ENCODE results near the gene SCNN1B.
"Not testable (repeated sequence)": the region's sequence is repeated elsewhere in the genome, so short reads cannot be mapped to it uniquely, and the experiment has no call there.

Gene SCNN1B

DNA sequence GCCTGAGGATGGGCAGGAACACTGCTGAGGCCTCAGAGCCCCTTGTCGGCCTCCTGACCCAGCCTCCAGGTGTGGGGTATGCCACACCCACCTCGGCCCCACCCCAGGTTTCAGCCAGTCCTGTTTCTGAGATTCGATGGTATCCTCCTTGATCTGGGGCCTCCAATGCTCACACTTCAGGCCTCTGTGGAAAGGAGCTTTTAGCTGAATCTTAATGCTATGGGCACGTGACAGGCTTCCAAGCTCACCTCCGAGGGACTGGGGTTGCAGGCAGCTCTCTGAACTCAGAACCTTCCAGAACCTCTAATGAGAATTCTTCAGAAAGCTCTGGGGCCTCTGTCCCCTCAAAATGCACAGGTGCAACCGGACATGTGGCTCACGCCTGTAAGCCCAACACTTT, 54.8 kb downstream of the SCNN1B start:
- no peak for DNase-seq

DNA sequence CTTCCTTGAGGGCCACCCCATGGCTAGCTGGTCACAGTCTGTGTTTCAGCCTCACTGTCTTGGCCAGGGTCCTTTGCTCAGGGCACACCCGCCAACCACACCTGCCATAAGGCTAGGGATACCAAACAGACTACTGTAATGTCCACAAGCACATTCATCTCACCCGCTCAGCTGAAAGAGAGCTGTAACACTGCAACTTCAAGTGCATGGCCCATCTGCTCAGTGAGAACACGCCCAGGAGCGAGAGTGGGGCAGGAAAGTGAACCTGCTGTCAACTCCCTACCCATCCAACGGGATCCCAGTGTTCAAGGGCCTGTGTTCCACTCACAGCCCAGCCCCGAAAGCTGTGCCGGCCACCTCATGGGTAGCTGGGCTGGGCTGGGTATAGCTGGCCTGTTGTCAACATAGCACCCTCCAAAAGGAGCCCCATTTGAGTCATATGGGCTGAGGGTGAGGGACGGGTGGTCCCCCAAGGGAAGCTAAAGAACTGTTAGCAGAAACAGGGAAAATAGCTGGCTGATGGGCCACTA, 55.7 kb downstream of the SCNN1B start:
- DNase-seq = no peak

DNA sequence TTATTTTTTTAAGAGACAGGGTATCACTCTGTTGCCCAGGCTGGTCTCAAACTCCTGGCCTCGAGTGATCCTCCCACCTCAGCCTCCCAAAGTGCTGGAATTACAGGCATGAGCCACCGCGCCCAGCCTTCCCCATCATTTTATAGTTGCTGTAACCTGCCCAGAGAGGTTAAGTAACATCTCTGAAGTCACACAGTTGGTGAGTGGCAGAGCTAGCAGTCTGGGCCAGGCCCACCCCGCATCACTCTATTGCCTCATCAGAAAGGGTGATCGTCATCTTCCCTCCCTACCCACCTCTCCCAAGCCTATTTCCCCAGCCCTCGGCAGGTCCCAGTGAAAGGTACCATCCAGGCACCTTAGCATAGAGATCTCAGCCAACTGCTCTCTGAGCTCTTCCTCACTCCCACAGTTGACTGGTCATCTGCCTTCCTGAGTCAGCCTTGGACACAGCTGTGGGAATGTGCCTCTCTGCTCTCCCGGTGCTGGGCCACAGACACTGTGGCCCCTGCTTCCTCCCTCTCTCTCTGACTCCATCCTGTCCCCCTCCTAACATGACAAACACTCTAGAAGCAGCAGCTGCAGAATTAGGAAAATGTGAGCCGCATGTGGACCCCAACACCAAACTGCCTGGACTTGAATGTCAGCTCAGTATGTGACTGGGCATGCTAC, 57.1 kb downstream of the SCNN1B start:
- no peak for DNase-seq

DNA sequence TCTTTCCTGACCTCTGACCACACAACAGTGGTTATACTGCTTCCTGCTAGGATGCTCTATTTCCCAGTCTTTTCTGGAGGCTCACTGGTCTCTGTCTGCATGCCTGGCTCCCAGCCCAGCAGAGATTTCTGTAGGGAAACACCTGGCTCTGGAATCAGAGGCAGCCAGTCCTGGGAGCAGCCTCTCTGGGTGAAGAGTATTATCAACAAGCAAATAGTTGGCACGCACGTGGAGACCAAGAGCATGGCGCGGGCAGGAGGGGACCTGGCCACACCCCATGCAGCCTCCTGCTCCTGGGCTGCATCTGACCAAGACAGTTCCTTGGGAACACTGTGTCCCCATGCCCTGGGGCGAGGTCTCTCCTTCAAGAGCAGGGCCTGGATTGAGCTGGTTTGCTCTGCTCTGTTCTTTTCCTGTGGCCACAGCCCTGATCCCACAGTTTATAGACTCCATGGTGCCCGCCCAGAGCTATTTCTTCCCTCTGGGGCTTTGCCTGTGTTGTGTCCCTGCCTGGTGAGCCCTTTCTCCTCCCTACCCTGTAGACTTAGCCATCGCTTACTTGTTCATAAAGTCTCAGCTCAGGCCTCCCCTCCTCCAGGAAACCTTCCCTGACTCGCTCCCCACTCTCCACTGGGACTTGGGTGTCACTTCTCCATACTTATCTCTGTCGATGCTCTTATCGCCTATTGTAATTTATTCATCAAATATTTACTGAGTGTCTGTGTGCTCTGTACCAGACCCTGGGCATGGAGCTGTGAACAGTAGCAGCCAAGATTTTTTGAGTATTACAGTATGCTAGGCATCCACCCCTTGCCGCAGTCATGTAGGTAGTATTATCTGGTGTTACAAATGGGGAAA, 60.6 kb downstream of the SCNN1B start:
- no peak for DNase-seq

DNA sequence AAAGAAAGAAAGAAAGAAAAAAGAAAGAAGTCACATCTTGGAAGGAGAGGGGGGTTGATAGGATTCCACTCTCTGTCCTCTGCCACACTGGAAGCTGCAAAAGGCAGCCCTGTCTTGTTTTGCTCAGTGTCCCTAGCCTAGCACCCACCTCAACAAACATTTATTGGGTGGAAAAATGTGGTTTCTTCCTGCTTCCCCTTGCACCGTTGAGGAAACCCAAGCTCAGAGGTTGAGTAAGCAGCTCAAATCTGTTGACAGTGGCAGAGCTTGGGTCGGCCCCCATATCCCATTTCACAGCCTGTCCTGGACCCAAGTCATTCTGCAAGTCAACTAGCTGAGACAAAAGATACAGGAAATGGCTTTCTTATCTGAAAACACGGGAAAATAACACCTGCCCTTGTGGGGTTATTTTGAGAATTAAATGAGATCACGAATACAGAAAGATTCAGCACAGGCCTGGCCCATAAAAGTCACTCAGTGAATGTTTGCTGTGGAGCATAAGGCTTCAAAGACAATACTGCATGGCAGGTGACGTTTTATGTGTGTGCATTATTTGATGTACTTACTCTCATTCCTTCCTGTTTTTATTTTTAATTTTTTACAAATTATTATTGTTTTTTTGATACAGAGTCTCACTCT, 63.6 kb downstream of the SCNN1B start:
- no peak for DNase-seq

DNA sequence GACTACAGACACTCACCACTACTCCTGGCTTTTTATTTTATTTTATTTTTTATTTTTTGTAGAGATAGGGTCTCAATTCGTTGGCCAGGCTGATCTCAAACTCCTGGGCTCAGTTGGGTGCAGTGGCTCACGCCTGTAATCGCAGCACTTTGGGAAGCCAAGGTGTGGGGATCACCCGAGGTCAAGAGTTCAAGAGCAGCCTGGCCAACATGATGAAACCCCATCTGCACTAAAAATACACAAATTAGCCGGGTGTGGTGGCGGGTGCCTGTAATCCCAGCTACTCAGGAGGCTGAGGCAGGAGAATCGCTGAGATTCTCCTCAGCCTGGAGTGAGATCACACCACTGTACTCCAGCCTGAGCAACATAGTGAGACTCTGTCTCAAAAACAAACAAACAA, 64.2 kb downstream of the SCNN1B start:
- DNase-seq = not testable (repeated sequence)

DNA sequence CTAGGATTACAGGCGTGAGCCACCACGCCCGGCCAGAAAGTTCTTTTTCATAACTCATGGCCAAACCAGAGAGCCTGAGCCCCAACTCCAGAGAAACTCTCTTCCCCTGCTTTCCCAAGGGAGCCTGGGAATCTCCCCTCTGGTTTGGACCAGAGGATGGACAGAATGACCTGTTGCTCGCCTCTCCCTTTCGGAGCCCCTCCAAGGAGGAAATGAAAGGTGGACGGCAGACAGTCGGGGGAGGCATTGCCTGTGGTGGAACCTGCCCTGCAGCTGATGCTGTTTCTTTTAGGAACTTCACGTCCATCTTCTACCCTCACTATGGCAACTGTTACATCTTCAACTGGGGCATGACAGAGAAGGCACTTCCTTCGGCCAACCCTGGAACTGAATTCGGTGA, 65.5 kb downstream of the SCNN1B start:
- no peak for DNase-seq

DNA sequence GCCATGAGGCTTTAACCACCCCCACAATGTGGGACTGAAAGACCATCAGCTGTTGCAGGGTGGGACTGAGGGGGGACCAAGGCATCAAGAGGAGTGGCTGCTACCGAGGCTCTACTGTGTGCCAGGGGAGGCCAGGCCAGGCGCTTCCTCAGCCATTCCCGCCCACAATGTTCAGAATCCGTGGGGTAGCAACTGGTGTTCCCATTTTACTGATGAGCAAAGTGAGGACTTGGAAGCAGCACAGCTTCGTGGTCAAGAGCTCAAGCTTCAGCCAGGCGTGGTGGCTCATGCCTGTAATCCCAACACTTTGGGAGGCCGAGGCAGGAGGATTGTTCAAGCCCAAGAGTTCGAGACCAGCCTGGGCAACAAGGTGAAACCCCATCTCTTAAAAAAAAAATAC, 65.9 kb downstream of the SCNN1B start:
- no peak for DNase-seq

DNA sequence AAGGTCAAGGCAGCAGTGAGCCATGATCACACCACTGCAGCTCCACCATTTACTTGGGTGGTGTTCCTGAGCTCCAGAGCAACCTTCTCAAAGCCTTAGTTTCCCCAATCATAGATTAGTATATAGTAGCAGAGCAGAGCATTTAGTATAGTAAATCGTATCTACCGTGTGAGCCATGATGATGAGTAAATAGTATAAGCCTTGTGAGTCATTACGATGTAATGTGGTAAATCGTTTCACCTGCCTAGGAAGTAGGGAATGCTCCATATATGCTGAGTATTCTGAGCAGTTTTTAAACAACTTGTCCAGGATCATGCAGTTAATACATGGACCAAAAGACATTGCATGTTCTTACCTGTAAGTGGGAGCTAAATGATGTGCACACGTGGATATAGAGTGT, 66.4 kb downstream of the SCNN1B start:
- DNase-seq = no peak

DNA sequence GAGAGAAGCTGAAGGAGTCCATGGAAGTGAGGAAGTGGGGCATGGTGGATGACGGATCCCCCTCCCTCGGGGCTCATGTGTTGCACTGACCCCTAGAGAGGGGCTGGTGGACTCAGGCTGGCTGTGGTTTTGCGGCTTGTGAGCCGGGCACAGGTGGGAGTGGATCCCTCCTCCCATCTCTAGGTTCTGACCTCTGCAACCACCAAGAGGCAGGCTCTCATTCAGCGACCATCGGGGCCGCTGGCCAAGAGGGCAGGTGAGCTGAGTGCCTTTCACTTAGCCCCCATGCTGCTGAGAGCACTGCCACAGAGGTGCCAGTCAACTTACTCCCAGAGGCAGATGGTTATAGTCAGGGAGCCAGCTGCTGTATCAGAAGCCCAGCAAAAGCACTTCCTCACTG, 67.3 kb downstream of the SCNN1B start:
- DNase-seq = no peak

DNA sequence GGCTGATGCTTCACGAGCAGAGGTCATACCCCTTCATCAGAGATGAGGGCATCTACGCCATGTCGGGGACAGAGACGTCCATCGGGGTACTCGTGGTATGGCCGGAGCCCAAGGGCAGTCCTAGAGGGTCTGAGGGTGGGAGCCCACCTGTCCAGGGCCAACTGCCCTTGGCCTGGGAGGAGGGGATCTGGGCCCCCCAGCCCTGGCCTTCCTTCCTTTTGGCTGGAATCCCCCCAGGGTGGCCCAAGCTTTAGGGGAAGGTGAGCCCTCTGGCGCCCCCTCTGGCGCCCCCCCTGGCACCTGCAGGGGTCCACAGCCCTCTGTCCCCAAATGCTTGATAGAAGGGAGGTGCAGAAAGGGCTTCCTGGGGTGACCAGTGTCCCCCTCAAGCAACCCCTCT, 69.3 kb downstream of the SCNN1B start:
- no peak for DNase-seq

DNA sequence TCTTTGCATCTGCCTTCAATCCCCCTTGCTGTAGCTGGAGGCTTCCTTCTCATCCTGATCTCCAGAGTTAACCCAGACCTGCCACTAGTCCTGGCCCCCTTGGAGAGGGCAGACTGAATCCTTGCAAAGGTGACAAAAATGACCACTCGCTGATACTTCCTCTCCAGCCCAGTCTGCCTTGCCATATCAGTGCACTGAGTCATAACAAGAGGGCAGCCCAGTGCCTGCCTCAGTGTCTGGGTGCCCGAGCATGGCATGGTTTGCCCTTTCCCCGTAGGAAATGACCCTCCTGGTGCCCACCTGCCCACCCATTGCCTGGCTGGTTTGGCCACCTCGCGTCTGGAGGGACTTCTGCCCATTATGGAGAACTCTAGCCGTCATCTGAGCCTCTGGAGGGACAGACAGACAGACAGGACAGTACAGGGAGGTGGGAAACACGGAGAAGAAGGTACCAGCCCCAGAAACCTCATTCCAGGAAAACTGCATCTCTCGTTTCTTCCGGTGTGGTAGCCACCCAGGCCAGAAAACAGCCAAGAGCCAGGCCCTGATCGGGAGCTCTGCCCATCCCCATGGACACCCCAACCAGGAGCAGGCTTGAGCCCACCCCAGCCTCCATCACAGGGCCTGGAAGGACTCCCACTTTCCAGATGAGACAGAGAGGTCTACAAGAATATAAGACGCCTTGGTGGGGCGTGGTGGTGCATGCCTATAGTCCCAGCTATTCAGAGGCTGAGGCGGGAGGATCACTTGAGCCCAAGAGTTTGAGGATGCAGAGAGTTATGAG, 71.5 kb downstream of the SCNN1B start:
- DNase-seq = no peak

DNA sequence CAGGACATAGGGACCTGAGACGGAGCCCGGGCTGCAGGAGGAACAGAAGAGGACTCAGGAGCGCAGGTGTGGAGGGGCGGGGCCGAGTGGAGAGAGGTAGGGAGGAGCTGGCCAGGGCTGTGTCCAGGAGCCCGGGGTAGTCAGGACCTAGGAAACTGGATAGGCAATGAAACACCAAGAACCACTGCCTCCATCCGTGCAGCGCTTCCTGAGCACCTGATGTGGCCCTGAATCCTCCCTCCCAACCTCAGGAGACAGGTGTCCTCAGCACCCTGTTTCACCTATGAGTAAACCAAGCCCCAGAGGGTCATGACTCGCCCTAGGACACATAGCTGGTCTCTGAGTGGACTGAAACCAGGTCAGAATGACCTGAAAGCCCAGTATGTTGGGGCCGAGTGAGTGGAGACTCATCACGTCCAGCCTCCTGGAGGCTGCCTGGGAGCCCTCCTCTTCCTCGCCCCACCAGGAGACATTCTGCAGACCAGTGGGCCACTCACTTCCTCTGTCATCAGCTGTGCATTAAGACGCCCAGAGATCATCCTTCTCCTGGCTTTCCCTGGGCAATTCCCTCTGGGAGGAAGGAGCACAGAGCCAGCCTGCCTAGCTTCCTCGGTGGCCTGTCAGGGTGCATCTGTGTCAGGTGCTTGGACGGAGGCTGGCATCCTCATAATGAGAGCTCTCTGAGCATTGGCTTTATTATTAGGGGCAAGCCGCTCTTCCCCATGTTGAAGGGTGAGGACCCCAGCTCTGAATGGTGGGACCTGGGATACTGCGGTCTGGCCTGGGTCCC, 72.8 kb downstream of the SCNN1B start:
- DNase-seq = no peak

DNA sequence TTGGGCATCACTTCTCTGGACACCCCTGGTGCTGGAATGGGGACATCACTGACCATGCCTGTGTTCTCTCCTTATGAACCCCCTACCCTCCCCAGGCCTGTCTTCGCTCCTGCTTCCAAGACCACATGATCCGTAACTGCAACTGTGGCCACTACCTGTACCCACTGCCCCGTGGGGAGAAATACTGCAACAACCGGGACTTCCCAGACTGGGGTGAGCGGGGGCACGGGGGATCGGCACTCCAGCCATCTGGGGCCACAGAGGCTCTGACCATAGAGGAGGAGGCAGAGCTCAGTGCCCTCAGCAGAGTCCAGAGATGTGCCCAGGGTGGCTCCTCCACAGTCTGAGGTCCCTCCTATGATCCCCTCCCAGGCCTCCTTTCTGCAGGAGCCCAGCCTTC, 73.5 kb downstream of the SCNN1B start:
- DNase-seq = no peak

DNA sequence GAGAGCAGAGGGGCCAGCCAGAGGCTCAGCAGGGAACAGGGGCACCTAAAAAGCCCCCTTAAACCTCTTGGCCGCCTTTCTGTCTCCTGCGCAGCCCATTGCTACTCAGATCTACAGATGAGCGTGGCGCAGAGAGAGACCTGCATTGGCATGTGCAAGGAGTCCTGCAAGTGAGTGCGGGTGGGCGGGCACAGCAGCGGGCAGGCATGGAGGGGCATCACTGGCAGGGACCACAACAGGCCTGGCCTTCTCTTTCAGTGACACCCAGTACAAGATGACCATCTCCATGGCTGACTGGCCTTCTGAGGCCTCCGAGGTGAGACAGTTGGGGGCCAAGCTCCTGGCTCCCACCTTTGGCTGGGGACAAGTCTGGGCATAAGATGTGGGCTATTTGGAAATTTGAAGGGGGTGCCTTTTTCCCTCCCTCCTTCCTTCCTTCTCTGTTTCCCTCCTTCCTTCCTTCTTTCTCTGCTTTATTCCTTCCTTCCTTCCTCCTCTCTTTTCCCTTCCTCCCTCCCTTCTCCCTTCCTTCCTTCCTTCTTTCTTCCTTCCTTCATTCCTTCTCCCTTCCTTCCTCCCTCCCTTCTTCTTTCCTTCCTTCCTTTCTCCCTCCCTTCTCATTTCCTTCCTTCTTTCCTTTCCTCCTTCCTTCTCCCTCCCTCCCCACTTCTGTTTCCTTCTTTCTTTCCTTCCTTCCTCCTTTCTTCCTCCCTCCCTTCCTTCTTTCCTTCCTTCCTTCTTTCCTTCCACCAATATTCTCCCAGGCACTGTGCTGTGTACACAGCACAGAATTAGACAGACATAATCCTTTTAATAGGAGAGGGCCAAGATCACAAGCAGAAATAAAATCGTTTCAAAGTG, 75.2 kb downstream of the SCNN1B start:
- DNase-seq = no peak

DNA sequence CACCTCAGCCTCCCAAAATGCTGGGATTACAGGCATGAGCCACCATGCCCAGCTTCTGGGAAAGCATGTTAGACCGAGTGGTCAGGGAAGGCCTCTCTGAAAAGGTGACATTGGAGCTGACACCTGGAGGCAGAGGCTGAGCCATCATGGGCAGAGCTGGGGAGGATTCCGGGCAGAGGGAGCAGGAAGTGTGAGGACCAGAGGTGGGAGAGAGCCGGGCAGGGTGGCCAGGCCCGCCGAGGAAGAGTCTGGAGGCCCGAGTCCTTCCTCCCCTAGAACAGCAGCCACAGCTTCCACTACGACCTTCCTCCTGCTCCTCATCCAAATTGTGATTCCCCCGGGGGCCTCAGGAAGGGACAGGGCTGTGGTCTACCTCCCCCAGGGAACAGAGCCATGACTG, 76.2 kb downstream of the SCNN1B start:
- DNase-seq = no peak

DNA sequence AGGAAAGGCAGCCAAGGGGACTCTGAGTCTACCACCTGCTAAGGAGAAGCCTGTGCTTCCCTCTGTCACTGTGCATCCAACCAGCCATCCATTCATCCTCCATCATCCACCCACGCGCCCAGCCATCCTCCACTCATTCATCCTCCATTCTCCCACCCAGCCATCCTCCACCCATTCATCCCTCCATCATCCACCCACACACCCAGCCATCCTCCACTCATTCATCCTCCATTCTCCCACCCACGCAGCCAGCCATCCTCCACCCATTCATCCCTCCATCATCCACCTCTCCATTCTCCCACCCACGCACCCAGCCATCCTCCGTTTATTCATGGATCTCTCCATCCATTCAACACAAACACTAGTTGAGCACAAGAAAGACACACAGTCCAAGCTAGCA, 76.8 kb downstream of the SCNN1B start:
- no peak for DNase-seq

DNA sequence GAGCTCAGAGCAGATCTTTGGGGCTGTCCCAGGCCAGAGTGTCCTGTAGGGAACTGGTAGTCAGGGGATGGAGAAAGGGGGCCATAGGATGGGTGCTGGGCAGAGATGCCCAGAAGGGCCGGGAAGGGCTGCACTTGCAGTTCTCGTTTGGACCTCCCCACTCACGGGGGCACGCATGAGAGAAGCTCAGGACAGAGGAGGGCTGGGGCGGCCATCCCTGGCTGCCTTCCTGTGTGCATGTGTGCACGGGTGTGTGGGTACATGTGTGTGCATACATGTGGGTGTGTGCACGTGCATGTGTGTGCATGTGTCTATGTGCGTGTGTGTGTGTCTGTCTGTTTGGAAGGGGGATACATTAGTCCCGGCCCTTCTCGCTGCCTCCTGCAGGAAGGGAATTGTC, 77.6 kb downstream of the SCNN1B start:
- DNase-seq = no peak

DNA sequence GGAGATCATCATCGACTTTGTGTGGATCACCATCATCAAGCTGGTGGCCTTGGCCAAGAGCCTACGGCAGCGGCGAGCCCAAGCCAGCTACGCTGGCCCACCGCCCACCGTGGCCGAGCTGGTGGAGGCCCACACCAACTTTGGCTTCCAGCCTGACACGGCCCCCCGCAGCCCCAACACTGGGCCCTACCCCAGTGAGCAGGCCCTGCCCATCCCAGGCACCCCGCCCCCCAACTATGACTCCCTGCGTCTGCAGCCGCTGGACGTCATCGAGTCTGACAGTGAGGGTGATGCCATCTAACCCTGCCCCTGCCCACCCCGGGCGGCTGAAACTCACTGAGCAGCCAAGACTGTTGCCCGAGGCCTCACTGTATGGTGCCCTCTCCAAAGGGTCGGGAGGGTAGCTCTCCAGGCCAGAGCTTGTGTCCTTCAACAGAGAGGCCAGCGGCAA, 78.4 kb downstream of the SCNN1B start:
- no peak for DNase-seq

DNA sequence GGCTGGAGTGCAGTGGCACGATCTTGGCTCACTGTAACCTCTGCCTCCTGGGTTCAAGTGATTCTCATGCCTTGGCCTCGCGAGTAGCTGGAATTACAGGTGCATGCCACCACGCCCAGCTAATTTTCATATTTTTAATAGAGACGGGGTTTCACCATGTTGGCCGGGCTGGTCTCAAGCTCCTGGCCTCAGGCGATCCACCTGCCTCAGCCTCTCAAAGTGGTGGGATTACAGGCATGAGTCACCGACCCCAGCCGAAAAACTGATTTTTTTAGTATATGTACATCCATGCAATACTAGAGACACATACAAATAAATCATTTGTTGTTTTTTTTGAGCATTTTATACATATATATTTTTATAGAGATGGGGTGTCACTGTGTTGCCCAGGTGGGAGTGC, 79.6 kb downstream of the SCNN1B start:
- DNase-seq = not testable (repeated sequence)

DNA sequence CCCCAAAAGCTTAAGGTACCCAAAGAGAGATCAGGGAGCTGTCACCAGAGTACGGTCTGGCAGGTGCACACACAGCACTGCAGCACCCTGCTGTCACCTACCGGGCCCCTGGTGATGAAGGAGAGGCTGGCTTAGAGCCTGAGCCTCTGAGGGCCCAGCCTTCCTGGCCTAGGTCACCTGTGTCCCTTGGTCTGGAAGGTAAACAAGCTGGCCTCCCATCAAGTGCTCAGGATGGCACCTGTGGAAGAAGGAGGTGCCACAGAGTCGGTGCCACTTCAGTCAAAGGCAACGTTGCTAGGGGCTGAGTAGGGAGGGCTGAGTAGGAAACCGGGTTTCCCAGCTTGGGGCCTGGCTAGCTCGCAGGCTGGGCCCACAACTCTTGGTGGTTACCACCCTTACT, 80.2 kb downstream of the SCNN1B start:
- DNase-seq = no peak
